Muscle layer of duodenum (tissue), 2 donors: ENCODE measurements around the gene ERC2.

Experiments
- H3K27ac ChIP-seq: one replicate; pipeline ENCODE4 v1.7.0; 2013; ENCODE audit warnings: mild to moderate bottlenecking, low read length
- H3K27me3 ChIP-seq: one replicate; pipeline ENCODE4 v1.7.0; 2013; ENCODE audit warnings: low read depth, mild to moderate bottlenecking, control low read depth, low read length
- H3K36me3 ChIP-seq, 2 donors: one replicate each; pipeline ENCODE4 v1.7.0; 2013; ENCODE audit warnings: low read length in 2 of 2, control low read depth in 1 of 2, mild to moderate bottlenecking in 1 of 2; ENCODE audit not compliant: insufficient read depth in 2 of 2, control insufficient read depth in 1 of 2
- H3K4me1 ChIP-seq, 2 donors: one replicate each; pipeline ENCODE4 v1.7.0; 2013; ENCODE audit warnings: low read length in 2 of 2, mild to moderate bottlenecking in 2 of 2, control low read depth in 1 of 2, moderate library complexity in 1 of 2; ENCODE audit not compliant: insufficient read depth in 2 of 2, control insufficient read depth in 1 of 2
- H3K4me3 ChIP-seq, 2 donors: one replicate each; pipeline ENCODE4 v1.7.0; 2013; ENCODE audit warnings: low read length in 2 of 2, low read depth in 1 of 2, mild to moderate bottlenecking in 1 of 2
- H3K9me3 ChIP-seq, 2 donors: one replicate each; pipeline ENCODE4 v1.7.0; 2013; ENCODE audit warnings: low read length in 2 of 2, control low read depth in 1 of 2, mild to moderate bottlenecking in 1 of 2; ENCODE audit not compliant: control insufficient read depth in 1 of 2
- donor health status: healthy.

ERC2 gene

GRCh38 chr3:56398659-56399058 lies 69.6 kb downstream of the ERC2 start:
- Histone ChIP-seq H3K4me1 (no peaks in the 10 kb centered on the region), H3K27ac (no peak overlapping the region), H3K4me3 (no peak overlapping the region), H3K27me3 (no peaks in the 10 kb centered on the region), H3K36me3 (no peaks in the 10 kb centered on the region), H3K9me3 (no peaks in the 10 kb centered on the region)

- Histone ChIP-seq H3K4me1 (no peaks in the 10 kb centered on the region), H3K36me3 (no peaks in the 10 kb centered on the region)
Measured at GRCh38 chr3:56397798-56398197, 70.5 kb downstream of the ERC2 start.

GRCh38 chr3:56389183-56389830 lies 79.0 kb downstream of the ERC2 start:
- no peak overlapping the region for H3K27ac ChIP-seq
- H3K27me3 ChIP-seq = no peaks in the 10 kb centered on the region
- no peak overlapping the region for H3K4me3 ChIP-seq
- H3K9me3 ChIP-seq = no peaks in the 10 kb centered on the region
- H3K4me1 ChIP-seq = no peaks in the 10 kb centered on the region
- H3K36me3 ChIP-seq = no peaks in the 10 kb centered on the region

More at GRCh38 chr3:56397798-56398197, 70.5 kb downstream of the ERC2 start:
- no peak overlapping the region for H3K27ac ChIP-seq
- H3K27me3 ChIP-seq = no peaks in the 10 kb centered on the region
- H3K4me3 ChIP-seq = no peak overlapping the region
- H3K9me3 ChIP-seq = no peaks in the 10 kb centered on the region

DNA sequence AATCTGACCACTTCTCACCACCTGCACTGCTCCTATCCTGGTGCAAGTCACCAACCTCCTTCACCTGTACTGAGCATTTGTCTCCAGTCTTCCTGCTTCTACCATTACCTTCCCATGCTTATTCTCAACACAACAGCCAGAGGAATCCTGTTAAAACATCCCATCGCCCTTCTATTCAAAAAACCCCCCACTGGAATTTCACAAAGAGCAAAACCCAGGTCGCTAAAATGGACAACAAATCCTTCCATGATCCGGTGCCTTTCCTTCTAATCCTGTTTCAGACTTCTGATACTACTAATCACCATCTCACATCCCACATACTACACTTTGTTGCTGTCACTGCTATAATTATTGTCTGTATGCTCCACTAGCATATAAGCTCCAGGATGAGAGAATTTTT lies 85.2 kb downstream of the ERC2 start:
- H3K4me3 ChIP-seq = no peak overlapping the region
- H3K36me3 ChIP-seq = no peaks in the 10 kb centered on the region
- H3K4me1 ChIP-seq = no peaks in the 10 kb centered on the region
- H3K27me3 ChIP-seq = no peaks in the 10 kb centered on the region
- no peaks in the 10 kb centered on the region for H3K9me3 ChIP-seq
- H3K27ac ChIP-seq = no peak overlapping the region

- Histone ChIP-seq H3K27me3 (no peaks in the 10 kb centered on the region), H3K36me3 (no peaks in the 10 kb centered on the region)
Measured at GRCh38 chr3:56379723-56380287, 88.5 kb downstream of the ERC2 start.

GRCh38 chr3:56375654-56376053 lies 92.6 kb downstream of the ERC2 start:
- Histone ChIP-seq H3K27ac (no peak overlapping the region), H3K36me3 (no peaks in the 10 kb centered on the region), H3K27me3 (no peaks in the 10 kb centered on the region), H3K4me1 (no peaks in the 10 kb centered on the region), H3K4me3 (no peak overlapping the region), H3K9me3 (peaks cover 4 to 11% of the 10 kb centered on the region in 2 donors)

More at GRCh38 chr3:56379723-56380287, 88.5 kb downstream of the ERC2 start:
- H3K4me3 ChIP-seq = no peak overlapping the region
- H3K9me3 ChIP-seq = peaks cover 4 to 10% of the 10 kb centered on the region in 2 donors
- no peaks in the 10 kb centered on the region for H3K4me1 ChIP-seq
- H3K27ac ChIP-seq = no peak overlapping the region

GRCh38 chr3:56373386-56373785 lies 94.9 kb downstream of the ERC2 start:
- Histone ChIP-seq H3K4me3 (no peak overlapping the region), H3K36me3 (no peaks in the 10 kb centered on the region), H3K27me3 (no peaks in the 10 kb centered on the region), H3K27ac (no peak overlapping the region), H3K9me3 (peaks cover 4 to 11% of the 10 kb centered on the region in 2 donors), H3K4me1 (no peaks in the 10 kb centered on the region)

DNA sequence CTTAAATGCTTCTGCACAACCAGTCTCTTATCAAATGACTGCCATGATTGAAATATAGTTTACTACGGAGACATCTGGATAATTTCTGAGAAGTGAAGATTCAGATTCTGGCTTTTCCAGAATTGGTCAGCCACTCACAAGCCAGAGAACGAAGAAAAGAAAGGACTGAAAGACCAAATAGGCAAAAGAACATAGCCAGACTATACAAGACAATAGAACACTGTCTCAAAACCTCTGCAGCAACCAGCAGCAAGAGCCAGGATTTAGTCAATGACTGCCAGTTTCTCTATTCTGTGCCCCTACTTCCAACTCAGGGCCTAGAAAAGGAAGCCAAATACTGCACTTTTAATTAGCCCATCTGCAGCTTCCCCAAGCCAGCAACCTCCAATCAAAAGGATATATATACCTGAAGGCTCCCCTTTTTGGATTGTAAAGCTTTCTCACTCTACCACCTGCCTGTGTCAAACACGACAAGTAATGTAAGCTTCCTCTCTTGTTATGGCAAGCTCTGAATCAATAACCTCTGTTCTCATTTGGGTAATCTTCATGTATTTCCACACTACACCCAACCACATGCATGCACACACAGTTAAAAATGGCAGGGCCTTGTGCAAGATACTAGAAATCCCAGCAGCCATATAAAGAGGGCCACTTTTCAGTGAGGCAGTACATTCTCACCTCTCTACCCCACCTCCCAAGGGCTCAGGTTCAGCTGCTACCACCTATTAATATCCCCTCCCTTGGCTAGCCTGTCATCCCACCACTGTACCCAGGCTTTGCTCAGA lies 97.1 kb downstream of the ERC2 start:
- no peaks in the 10 kb centered on the region for H3K27me3 ChIP-seq
- H3K4me1 ChIP-seq = no peaks in the 10 kb centered on the region
- peaks cover 4 to 10% of the 10 kb centered on the region in 2 donors for H3K9me3 ChIP-seq
- H3K36me3 ChIP-seq = no peaks in the 10 kb centered on the region
- no peak overlapping the region for H3K27ac ChIP-seq
- no peak overlapping the region for H3K4me3 ChIP-seq

- Histone ChIP-seq H3K4me1 (no peaks in the 10 kb centered on the region), H3K27ac (no peak overlapping the region), H3K4me3 (no peak overlapping the region), H3K36me3 (no peaks in the 10 kb centered on the region), H3K9me3 (peaks cover 0 to 2% of the 10 kb centered on the region in 2 donors), H3K27me3 (no peaks in the 10 kb centered on the region)
Measured at GRCh38 chr3:56369914-56370313, 98.4 kb downstream of the ERC2 start.

DNA sequence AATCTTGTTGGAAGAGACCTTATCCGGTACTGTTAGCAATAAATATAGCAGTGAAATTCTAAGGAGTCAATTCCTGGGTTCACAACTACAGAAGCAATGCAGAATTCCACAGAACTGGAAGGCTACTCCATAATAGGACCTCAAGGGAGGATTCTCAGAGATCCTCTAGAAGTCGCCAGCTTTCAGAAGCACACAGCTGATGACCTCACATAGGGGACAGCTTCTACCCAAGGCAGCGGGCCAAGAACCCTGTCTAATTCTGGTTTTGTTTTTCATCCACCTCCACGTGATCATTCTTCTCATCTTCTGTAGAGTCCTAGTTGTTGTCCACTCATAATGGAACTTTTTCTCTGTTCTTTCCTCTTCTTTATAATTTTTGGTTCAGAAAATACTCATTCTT lies 99.4 kb downstream of the ERC2 start:
- no peak overlapping the region for H3K27ac ChIP-seq
- no peaks in the 10 kb centered on the region for H3K4me1 ChIP-seq
- H3K9me3 ChIP-seq = no peaks in the 10 kb centered on the region
- H3K4me3 ChIP-seq = no peak overlapping the region
- no peaks in the 10 kb centered on the region for H3K27me3 ChIP-seq
- H3K36me3 ChIP-seq = no peaks in the 10 kb centered on the region

DNA sequence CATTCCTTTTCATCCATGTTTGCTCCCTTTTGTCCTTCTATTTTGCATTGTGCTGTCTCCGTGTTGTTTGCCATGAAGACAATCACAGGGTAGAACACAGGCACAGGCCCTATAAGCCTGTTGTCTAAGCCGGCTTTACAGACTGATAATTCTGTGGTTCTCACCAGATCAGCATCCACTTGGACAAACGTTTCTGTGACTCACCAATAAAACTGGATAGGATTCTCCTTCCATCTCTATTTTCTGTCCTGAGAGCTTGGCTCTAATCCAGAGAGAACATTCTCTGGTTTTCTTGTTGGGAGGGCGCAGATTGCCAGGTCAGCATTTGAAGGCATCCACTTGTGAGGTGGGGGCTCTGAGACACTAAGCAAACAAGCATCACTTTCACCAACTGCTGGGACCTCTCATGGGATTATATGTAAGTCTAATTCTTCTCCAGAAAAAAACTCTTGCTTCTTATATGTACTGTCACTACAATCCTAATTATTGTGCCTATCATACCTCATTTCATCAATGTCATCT lies 101.6 kb downstream of the ERC2 start:
- H3K27ac ChIP-seq = no peak overlapping the region
- H3K4me3 ChIP-seq = no peak overlapping the region
- no peaks in the 10 kb centered on the region for H3K36me3 ChIP-seq
- no peaks in the 10 kb centered on the region for H3K27me3 ChIP-seq
- no peaks in the 10 kb centered on the region for H3K9me3 ChIP-seq
- H3K4me1 ChIP-seq = no peaks in the 10 kb centered on the region
